OCI-LY7 (cell line): ENCODE data around the gene PRR14L.

Source experiments
- CTCF ChIP-seq: fragments of 200-600 bp; sonication (generic); conservative IDR thresholded peaks from 2 replicates; pipeline ENCODE4 v1.5.1; 2014; ENCODE audit warnings: mild to moderate bottlenecking, antibody characterized with exemption, low read length, moderate library complexity, mixed read lengths
- EZH2phosphoT487 ChIP-seq: fragments of 200-600 bp; sonication (generic); IDR thresholded peaks from 2 replicates; pipeline ENCODE4 v1.6.1; 2018; ENCODE audit warnings: low read depth, borderline replicate concordance, mild to moderate bottlenecking, mixed run types, antibody characterized with exemption, low read length, moderate library complexity, mixed read lengths

- TF ChIP-seq CTCF (no peak), EZH2phosphoT487 (no peak)
These were observed 13.5 kb downstream of the PRR14L start for GRCh38 chr22:31736458-31736857.
